ENCODE data around the gene SUSD1.
"Not testable (repeated sequence)": the region's sequence is repeated elsewhere in the genome, so short reads cannot be mapped to it uniquely, and the experiment has no call there.

Gene SUSD1

GRCh38 chr9:112094948-112095681 is 80.0 kb downstream of the SUSD1 start:
- DNase-seq (ENCODE audit: low spot score) = no peak

DNA sequence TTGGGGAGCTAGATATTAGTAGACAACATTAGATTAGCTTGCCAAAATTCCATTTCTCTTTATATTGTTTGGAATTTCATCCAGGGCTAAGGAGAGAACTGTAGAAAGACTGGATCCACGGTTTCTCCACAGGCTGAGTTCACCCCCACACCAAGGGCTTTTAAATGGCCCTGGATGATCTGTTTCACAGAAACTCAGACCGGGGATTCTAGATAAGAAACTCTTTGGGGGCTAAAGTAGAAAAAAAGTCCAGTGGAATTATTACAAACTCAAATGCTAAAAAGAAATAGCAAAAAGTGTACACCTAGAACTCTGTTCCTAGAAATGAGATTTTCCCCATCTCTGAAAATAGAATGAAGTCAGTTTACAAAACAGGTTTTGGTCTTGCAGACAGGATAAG is 80.9 kb downstream of the SUSD1 start:
- no peak for DNase-seq (ENCODE audit: low spot score)

DNA sequence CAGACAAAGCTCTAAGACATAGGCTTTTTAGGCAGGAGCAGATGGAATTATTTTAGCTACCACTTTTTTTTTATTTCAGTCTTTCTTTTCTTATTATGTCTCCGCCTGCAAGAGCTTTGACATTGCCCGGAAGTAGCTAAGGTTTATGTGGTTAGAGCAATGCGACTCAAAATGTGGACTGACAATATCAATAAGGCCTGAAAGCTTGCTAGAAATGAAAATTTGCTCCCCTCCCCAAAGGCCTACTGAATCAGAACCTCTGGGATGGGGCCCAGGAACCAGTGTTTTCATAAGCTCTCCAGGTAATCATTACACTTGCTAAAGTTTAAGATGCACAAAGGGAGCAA is 81.3 kb downstream of the SUSD1 start:
- DNase-seq (ENCODE audit: low spot score) = no peak

DNA sequence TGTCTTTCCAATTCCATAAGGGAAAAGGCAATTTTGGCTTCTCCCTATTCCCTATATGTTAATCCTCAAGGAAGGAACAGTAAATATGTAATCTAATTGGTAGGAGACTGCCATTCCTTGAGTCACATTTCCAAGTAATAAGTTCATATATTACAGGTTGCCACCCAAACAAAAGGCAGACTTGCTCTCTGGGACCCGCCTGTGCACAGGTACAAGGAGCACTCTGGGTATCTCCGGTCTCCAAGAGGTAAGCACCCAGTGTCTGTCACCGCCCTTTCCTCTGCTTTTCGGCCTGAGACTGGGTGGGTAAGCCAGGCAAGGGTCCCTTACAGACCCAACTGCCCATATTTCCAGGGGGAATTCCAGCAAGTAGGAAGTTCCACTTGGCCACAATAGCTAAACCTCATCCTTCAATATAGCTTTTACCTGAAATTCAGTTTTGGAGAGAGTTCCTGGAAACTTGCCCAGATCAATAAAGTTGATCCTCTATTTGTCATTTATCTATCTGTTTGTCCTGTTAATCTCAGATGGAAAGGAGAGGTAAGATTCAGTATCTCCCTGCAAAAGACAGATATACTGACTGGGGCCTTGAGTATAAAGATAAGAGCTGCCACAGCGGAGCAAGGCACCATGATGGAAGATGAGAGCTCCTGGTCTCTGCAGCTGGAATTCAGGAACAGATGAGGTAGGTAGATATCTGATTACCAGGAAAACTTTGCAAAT is 81.8 kb downstream of the SUSD1 start:
- DNase-seq (ENCODE audit: low spot score) = no peak

GRCh38 chr9:112091810-112092209 is 83.3 kb downstream of the SUSD1 start:
- DNase-seq (ENCODE audit: low spot score) = peak; percentile 48

DNA sequence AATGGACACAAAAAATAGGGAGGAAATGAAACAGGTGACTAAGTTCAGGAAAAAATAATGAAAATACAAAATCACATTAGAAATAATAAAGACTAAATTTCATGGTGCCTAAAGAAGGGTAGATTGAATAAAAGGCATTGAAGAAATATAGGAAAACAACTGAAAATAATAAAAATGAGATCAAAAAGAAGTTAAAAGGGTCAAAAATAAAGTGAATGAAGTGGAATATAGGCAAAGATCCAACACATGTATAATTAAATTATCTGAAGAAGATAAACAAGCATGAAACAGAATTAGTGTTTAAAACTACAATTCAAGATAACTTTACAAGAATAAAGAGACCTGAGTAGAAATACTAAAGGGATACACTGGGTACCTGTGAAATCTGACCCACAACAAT is 87.6 kb downstream of the SUSD1 start:
- DNase-seq (ENCODE audit: low spot score) = no peak

GRCh38 chr9:112086627-112087026 is 88.5 kb downstream of the SUSD1 start:
- DNase-seq (ENCODE audit: low spot score) = peak; percentile 71

DNA sequence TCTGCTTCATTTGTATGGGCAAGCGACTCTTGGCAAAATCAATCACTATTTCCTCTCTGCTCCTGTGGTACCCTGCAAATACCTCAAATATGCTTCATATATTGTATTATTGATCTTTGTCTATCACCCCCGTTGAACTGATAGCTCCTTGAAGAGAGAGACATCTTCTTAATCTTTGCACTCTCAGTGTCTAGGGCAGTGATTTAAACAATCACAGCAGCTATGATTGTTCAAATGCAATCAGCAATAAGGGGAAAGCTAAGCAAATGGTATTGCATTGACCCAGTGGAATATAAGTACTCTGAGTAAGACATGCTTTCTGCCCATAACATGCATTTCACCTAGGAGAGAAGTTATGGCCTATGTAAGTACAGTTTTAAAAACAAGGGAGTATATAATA is 90.2 kb downstream of the SUSD1 start:
- DNase-seq (ENCODE audit: low spot score) = no peak

GRCh38 chr9:112084334-112084733 is 90.8 kb downstream of the SUSD1 start:
- DNase-seq (ENCODE audit: low spot score) = no peak

DNA sequence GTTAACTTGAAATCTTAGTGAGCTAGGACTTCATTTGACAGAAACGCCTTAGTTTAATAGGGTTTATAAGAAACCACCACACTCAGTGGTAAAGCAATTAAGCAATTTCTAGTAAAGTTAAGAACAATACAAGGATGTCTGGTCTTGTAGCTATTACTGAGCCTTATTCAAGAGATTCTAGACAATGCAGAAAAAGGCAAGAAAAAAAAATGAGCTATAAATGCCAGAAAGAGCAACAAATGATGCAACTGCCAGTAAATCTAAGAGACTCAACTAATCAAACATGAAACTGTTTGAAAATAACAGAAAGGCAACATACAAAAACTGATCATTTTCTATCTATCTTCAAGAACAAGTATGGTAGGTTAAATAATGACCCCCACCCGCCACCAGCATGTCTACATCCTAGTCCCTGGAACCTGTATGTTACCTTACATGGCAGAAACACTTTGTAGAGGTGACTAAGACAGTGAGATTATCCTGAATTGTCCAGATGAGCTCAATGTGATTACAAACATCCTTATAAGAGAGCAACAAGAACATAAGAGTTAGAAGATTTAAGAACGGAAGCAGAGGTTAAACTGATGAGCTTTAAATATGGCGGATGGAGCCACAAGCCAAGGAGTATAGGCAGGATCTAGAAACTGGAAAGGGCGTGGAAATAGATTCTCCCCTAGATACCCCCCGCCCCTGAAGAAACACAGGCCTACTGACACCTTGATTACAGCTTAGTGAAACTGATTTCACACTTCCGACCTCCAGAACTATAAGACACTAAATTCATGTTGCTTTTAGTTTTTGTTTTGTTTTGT is 93.0 kb downstream of the SUSD1 start:
- no peak for DNase-seq (ENCODE audit: low spot score)

DNA sequence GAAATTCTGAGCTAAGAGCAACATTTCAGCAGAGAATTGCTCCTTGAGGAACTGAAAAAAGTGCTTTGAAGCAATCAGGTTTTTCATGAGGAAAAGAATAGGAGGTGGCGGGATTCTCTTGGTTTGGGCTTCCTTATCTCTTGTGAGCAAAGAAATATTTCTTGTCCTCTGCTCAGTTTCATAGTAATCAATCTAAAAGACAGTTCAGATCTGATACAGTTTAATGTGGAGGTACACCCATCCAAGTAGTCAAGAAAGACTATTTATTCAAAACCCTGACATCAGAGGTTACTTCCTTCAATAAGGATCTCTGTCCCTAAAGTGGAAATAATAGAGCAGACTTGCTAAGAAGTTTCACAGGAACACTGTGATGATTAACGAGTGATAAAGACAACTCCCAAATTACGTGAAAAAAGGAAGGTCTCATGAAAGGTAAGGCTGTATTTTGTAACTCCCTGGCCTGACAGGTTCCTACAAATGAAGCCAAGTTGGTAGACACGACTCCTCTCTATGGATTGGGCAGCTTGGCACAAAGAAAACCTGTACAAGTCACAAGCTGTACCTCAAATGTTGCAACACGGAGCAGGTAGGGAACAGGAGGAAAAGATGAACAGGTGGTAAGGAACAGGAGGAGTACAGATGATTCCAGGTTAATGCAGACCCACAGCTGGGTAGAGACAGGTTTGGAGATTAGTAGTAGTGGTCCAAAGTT is 94.1 kb downstream of the SUSD1 start:
- DNase-seq (ENCODE audit: low spot score) = no peak

DNA sequence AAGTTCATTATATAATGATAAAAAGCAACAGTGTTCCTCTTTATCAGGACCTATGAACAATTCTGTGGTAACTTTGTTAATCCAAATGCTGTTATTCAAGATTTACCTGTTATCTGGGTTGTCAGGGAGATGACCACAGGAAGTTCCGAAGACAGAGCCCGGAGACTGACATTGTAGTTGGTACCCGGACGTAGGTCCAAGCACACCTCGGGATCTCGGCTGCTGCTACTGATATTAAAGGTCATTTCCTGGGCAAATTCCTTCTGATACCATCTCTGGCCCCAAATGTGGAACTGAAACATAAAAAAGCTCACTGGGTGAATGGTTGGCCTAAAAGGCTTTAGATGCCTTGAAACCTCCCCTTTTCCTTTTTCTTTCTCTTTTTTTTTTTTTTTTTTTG is 96.7 kb downstream of the SUSD1 start:
- DNase-seq (ENCODE audit: low spot score) = no peak

- DNase-seq (ENCODE audit: low spot score) = no peak
Observed at GRCh38 chr9:112076814-112077213, 98.3 kb downstream of the SUSD1 start.

DNA sequence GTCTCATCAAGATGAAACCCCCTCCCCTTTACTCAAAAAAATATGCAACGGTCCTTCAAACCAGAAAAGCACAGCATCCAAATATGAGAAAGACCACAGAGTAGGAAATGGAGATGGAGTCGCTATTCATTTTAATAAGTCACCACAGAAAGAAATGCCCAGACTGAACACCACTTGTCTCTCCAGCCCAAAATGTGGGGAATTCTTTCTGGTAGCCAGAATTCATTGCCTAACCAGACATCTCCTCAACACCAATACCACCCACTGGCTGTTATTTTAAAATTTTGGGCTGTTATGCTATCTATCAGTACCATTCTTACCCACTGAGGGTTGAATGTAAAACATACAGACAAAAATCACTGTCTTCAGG is 100.1 kb downstream of the SUSD1 start:
- DNase-seq (ENCODE audit: low spot score) = no peak

DNA sequence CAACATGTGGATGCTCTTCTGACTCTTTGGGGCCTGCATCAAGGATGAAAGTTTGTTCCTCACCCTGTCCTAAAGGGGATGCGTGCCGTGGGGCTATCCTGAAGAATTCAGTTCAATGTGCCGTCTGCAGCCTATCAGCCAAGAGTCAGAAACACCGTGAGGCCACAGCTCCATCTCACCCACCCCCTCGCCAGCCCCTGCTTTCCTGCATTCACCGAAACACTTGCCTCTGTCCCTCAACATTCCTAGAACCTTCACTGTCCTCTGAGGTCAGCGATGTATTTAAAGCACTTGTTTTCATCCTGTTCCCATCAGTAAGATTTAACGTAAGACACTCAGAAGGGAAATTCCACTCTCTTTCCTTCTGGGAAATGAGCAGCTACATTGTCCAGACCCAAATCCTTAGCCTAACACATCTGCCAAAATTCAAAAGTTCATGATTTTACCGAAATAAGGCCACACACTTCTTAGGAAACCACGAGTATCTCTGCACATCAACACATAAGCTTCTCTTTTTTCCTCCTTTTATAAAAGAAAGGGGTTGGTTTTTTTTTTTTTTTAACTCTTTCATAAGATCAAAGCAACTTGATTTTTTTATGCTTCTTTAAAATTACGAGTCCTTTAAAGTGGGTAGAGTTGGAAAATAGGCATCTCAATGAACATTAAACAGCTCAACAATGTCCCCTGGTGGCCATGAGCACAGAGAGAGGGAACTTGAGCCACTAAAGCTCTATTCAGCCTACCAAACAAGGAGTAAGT is 100.7 kb downstream of the SUSD1 start:
- peak; percentile 70 for DNase-seq (ENCODE audit: low spot score)

DNA sequence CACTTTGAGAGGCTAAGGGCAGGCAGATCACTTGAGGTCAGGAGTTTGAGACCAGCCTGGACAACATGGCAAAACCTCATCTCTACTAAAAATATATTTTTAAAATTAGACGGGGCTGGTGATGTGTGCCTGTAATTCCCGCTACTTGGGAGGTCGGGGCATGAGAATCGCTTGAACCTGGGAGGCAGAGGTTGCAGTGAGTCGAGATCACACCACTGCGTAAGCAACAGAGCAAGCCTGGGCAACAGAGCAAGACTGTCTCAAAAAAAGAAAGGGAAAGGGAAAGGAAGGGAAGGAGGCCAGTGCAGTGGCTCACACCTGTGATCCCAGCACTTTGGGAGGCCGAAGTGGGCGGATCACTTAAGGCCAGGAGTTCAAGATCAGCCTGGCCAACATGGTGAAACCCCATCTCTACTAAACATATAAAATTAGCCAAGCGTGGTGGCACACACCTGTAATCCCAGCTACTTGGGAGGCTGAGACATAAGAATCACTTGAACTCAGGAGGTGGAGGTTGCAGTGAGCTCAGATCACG is 101.4 kb downstream of the SUSD1 start:
- DNase-seq (ENCODE audit: low spot score) = not testable (repeated sequence)

GRCh38 chr9:112072721-112073638 is 102.1 kb downstream of the SUSD1 start:
- DNase-seq (ENCODE audit: low spot score) = no peak

GRCh38 chr9:112069318-112070169 is 105.6 kb downstream of the SUSD1 start:
- DNase-seq (ENCODE audit: low spot score) = no peak
